Erythroblast (primary cell): Measurements from ENCODE around the gene KLHL15.

Experiments
- GATA1 ChIP-seq: IDR thresholded peaks from 2 replicates; pipeline ENCODE4 v1.6.1; 2011; ENCODE audit warnings: low read depth, mild to moderate bottlenecking, control low read depth, low read length, moderate library complexity
- POLR2A ChIP-seq: IDR thresholded peaks from 2 replicates; pipeline ENCODE4 v1.6.1; 2011; ENCODE audit warnings: mild to moderate bottlenecking, low read length

DNA sequence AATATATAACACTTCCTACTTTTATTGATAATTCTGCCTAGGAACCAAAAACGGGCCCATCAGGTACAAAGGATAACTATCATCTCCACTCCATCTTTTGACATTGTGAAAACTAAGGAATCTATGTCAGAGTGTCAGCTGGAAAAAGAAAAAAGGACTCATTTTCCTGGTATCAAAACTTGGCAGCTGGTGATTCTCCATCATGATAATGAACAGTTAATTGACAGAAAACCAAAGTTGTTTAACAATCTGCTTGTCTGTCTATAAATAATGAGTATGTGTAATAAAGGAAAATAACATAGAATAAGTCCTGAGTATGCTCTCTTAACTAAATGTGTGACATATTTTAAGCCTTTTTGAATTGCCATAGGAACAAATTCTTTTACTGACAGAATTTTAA is 87.8 kb downstream of the KLHL15 start:
- TF ChIP-seq POLR2A (no peak), GATA1 (no peak)
